Stimulated activated memory B cell treated with anti-CD40 and anti-IgM and Interleukin-4, amounts not matched to agents 10 μg/mL and 1 μg/mL and 100 μg/mL, for 72 hours (primary cell): ENCODE data around the gene EFNB2.

Experiments used
- ATAC-seq: fragments of 150-1000 bp; cut with Tn5 transposase; 2 replicates; pipeline ENCODE4 v1.10.0; 2021
- H3K27ac Mint-ChIP-seq: one replicate; pipeline ENCODE4 v1.8.0; 2022; ENCODE audit warnings: mild to moderate bottlenecking, mixed read lengths
- H3K27me3 Mint-ChIP-seq: one replicate; pipeline ENCODE4 v1.8.0; 2022; ENCODE audit warnings: mixed read lengths
- H3K36me3 Mint-ChIP-seq: one replicate; pipeline ENCODE4 v1.8.0; 2022; ENCODE audit warnings: mixed read lengths
- H3K4me1 Mint-ChIP-seq: one replicate; pipeline ENCODE4 v1.8.0; 2022; ENCODE audit warnings: mixed read lengths
- H3K4me3 Mint-ChIP-seq: one replicate; pipeline ENCODE4 v1.8.0; 2022; ENCODE audit warnings: mild to moderate bottlenecking, moderate library complexity, mixed read lengths
- H3K9me3 Mint-ChIP-seq: one replicate; pipeline ENCODE4 v1.8.0; 2022; ENCODE audit warnings: mixed read lengths

Gene EFNB2

GRCh38 chr13:106522112-106522705, 13.3 kb downstream of the EFNB2 start:
- Mint-ChIP-seq H3K4me3 (no peak overlapping the region), H3K27me3 (peaks cover 33% of the 10 kb centered on the region), H3K27ac (no peak overlapping the region), H3K4me1 (no peaks in the 10 kb centered on the region), H3K36me3 (no peaks in the 10 kb centered on the region), H3K9me3 (no peaks in the 10 kb centered on the region)
- no peak for ATAC-seq

GRCh38 chr13:106521095-106521799, 14.2 kb downstream of the EFNB2 start:
- no peaks in the 10 kb centered on the region for H3K4me1 Mint-ChIP-seq
- no peaks in the 10 kb centered on the region for H3K9me3 Mint-ChIP-seq
- H3K27ac Mint-ChIP-seq, result no peak overlapping the region
- H3K27me3 Mint-ChIP-seq, result peaks cover 25% of the 10 kb centered on the region
- no peak for ATAC-seq
- H3K36me3 Mint-ChIP-seq, result no peaks in the 10 kb centered on the region
- no peak overlapping the region for H3K4me3 Mint-ChIP-seq

- Mint-ChIP-seq H3K4me1 (no peaks in the 10 kb centered on the region), H3K36me3 (no peaks in the 10 kb centered on the region), H3K27me3 (peaks cover 17% of the 10 kb centered on the region), H3K9me3 (no peaks in the 10 kb centered on the region), H3K27ac (no peak overlapping the region), H3K4me3 (no peak overlapping the region)
- no peak for ATAC-seq
Measured at GRCh38 chr13:106520251-106521054, 15.0 kb downstream of the EFNB2 start.

GRCh38 chr13:106518512-106518911, 16.9 kb downstream of the EFNB2 start:
- ATAC-seq, result no peak
- Mint-ChIP-seq H3K9me3 (no peaks in the 10 kb centered on the region), H3K4me3 (no peak overlapping the region), H3K27me3 (peaks cover 26% of the 10 kb centered on the region), H3K36me3 (no peaks in the 10 kb centered on the region), H3K27ac (no peak overlapping the region), H3K4me1 (no peaks in the 10 kb centered on the region)

GRCh38 chr13:106517109-106517847, 18.2 kb downstream of the EFNB2 start:
- Mint-ChIP-seq H3K27ac (no peak overlapping the region), H3K9me3 (no peaks in the 10 kb centered on the region), H3K36me3 (no peaks in the 10 kb centered on the region), H3K4me1 (no peaks in the 10 kb centered on the region), H3K4me3 (no peak overlapping the region), H3K27me3 (peaks cover 26% of the 10 kb centered on the region)
- ATAC-seq, result no peak

GRCh38 chr13:106515635-106516254, 19.7 kb downstream of the EFNB2 start:
- Mint-ChIP-seq H3K4me1 (no peaks in the 10 kb centered on the region), H3K4me3 (no peak overlapping the region), H3K27ac (no peak overlapping the region), H3K36me3 (no peaks in the 10 kb centered on the region), H3K9me3 (no peaks in the 10 kb centered on the region), H3K27me3 (peaks cover 17% of the 10 kb centered on the region)
- no peak for ATAC-seq

- Mint-ChIP-seq H3K27me3 (peaks cover 11% of the 10 kb centered on the region), H3K4me3 (no peak overlapping the region), H3K9me3 (no peaks in the 10 kb centered on the region), H3K4me1 (no peaks in the 10 kb centered on the region), H3K36me3 (no peaks in the 10 kb centered on the region), H3K27ac (no peak overlapping the region)
- no peak for ATAC-seq
Measured at GRCh38 chr13:106514928-106515634, 20.4 kb downstream of the EFNB2 start.

- Mint-ChIP-seq H3K27ac (no peak overlapping the region), H3K4me1 (no peaks in the 10 kb centered on the region), H3K9me3 (no peaks in the 10 kb centered on the region), H3K27me3 (peaks cover 9% of the 10 kb centered on the region), H3K4me3 (no peak overlapping the region), H3K36me3 (no peaks in the 10 kb centered on the region)
- no peak for ATAC-seq
Measured at GRCh38 chr13:106513025-106513983, 22.2 kb downstream of the EFNB2 start.

GRCh38 chr13:106507560-106508274, 27.7 kb downstream of the EFNB2 start:
- H3K27ac Mint-ChIP-seq, result no peak overlapping the region
- ATAC-seq, result no peak
- no peaks in the 10 kb centered on the region for H3K36me3 Mint-ChIP-seq
- H3K4me3 Mint-ChIP-seq, result no peak overlapping the region
- H3K27me3 Mint-ChIP-seq, result no peaks in the 10 kb centered on the region
- H3K4me1 Mint-ChIP-seq, result no peaks in the 10 kb centered on the region
- no peaks in the 10 kb centered on the region for H3K9me3 Mint-ChIP-seq

- no peak overlapping the region for H3K4me3 Mint-ChIP-seq
Measured at GRCh38 chr13:106506286-106506685, 29.2 kb downstream of the EFNB2 start.

GRCh38 chr13:106505732-106506131, 29.7 kb downstream of the EFNB2 start:
- H3K27ac Mint-ChIP-seq, result no peak overlapping the region
- peaks cover 10% of the 10 kb centered on the region for H3K27me3 Mint-ChIP-seq
- no peaks in the 10 kb centered on the region for H3K4me1 Mint-ChIP-seq
- no peaks in the 10 kb centered on the region for H3K9me3 Mint-ChIP-seq
- no peaks in the 10 kb centered on the region for H3K36me3 Mint-ChIP-seq
- no peak for ATAC-seq
- no peak overlapping the region for H3K4me3 Mint-ChIP-seq

More at GRCh38 chr13:106506286-106506685, 29.2 kb downstream of the EFNB2 start:
- no peaks in the 10 kb centered on the region for H3K36me3 Mint-ChIP-seq
- H3K27me3 Mint-ChIP-seq, result peaks cover 9% of the 10 kb centered on the region
- ATAC-seq, result no peak
- H3K4me1 Mint-ChIP-seq, result no peaks in the 10 kb centered on the region
- no peaks in the 10 kb centered on the region for H3K9me3 Mint-ChIP-seq
- H3K27ac Mint-ChIP-seq, result no peak overlapping the region

GRCh38 chr13:106505295-106505694, 30.2 kb downstream of the EFNB2 start:
- Mint-ChIP-seq H3K9me3 (no peaks in the 10 kb centered on the region), H3K27ac (no peak overlapping the region), H3K4me3 (no peak overlapping the region), H3K36me3 (no peaks in the 10 kb centered on the region), H3K4me1 (no peaks in the 10 kb centered on the region), H3K27me3 (peaks cover 14% of the 10 kb centered on the region)
- no peak for ATAC-seq
